ENCODE data around the gene TBC1D12.

DNA sequence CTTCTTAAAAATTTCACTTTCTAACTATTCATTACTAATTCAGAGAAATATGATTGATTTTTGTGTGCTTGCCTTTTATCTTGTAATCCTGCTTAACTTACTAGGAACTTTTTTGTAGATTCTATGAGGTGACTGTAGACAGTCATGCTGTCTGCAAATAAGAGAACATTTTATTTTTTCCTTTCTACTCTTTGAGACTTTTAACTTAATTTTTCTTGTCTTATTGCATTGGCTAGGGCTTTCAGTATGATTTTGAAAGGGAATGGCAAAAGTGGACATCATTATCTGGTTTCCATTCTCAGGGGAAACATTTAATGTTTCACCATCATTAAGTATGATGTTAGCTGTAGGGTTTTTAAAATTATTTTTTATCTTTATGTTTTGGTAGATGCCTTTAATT, 23.6 kb downstream of the TBC1D12 start:
- TF ChIP-seq, protein P1, sequence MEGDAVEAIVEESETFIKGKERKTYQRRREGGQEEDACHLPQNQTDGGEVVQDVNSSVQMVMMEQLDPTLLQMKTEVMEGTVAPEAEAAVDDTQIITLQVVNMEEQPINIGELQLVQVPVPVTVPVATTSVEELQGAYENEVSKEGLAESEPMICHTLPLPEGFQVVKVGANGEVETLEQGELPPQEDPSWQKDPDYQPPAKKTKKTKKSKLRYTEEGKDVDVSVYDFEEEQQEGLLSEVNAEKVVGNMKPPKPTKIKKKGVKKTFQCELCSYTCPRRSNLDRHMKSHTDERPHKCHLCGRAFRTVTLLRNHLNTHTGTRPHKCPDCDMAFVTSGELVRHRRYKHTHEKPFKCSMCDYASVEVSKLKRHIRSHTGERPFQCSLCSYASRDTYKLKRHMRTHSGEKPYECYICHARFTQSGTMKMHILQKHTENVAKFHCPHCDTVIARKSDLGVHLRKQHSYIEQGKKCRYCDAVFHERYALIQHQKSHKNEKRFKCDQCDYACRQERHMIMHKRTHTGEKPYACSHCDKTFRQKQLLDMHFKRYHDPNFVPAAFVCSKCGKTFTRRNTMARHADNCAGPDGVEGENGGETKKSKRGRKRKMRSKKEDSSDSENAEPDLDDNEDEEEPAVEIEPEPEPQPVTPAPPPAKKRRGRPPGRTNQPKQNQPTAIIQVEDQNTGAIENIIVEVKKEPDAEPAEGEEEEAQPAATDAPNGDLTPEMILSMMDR (IDR thresholded peaks at IDR 0.05), result no peak
- no peak for TF ChIP-seq EP300 (IDR thresholded peaks at IDR 0.05)

Data from gastroesophageal sphincter (tissue), 3 donors.